Osteoblast (primary cell): ENCODE results near the gene KIF23. TPM values are rescaled to one million over a fixed set of nuclear protein-coding genes. Genes with fewer than 3 reads are reported as not detected.

Experiments
- DNase-seq: peaks from one replicate; pipeline ENCODE4 v3.0.0; 2011; ENCODE audit warnings: low spot score, mixed read lengths; ENCODE audit not compliant: insufficient read length; ENCODE audit errors: missing footprints
- H2AFZ ChIP-seq: 2 replicates; pipeline ENCODE4 v1.6.0; 2011; ENCODE audit warnings: mild to moderate bottlenecking, low read length
- H3K27ac ChIP-seq: 2 replicates; pipeline ENCODE4 v1.5.1; 2011; ENCODE audit warnings: mild to moderate bottlenecking, low read depth, low read length, moderate library complexity
- H3K27me3 ChIP-seq: 2 replicates; pipeline ENCODE4 v1.6.0; 2012; ENCODE audit warnings: mild to moderate bottlenecking, control low read depth, inconsistent platforms, low read length, moderate library complexity; ENCODE audit not compliant: insufficient read depth
- H3K36me3 ChIP-seq: 2 replicates; pipeline ENCODE4 v1.5.1; 2011; ENCODE audit warnings: mild to moderate bottlenecking, low read length, control low read depth, moderate library complexity; ENCODE audit not compliant: insufficient read depth
- H3K4me1 ChIP-seq: 2 replicates; pipeline ENCODE4 v1.5.1; 2011; ENCODE audit warnings: mild to moderate bottlenecking, low read length, control low read depth, moderate library complexity; ENCODE audit not compliant: insufficient read depth
- H3K4me2 ChIP-seq: 2 replicates; pipeline ENCODE4 v1.6.0; 2011; ENCODE audit warnings: mild to moderate bottlenecking, low read length; ENCODE audit not compliant: insufficient read depth
- H3K4me3 ChIP-seq: fragments of 200-600 bp; sonication (generic); 3 replicates; pipeline ENCODE4 v1.5.1; 2012; ENCODE audit warnings: mild to moderate bottlenecking, low read length, inconsistent platforms; ENCODE audit not compliant: insufficient read depth
- H3K79me2 ChIP-seq: 2 replicates; pipeline ENCODE4 v1.6.0; 2012; ENCODE audit warnings: mild to moderate bottlenecking, low read length, control low read depth, inconsistent platforms; ENCODE audit not compliant: insufficient read depth
- H3K9me3 ChIP-seq: 2 replicates; pipeline ENCODE4 v1.5.1; 2011; ENCODE audit warnings: low read depth, low read length, control low read depth
- H4K20me1 ChIP-seq: 2 replicates; pipeline ENCODE4 v1.6.0; 2012; ENCODE audit warnings: mild to moderate bottlenecking, low read length, control low read depth; ENCODE audit not compliant: insufficient read depth
- total RNA-seq: library from RNA; depleted of rRNA; stranded (reverse); fragments of >200 nt; gene quantifications from 2 replicates; pipeline ENCODE4 v1.2.3, GENCODE V29; 2012
- TF ChIP-seq, protein P1 (sequence below): IDR thresholded peaks from 2 replicates; pipeline ENCODE4 v1.5.1; 2011; ENCODE audit warnings: mild to moderate bottlenecking, low read depth, low read length, moderate library complexity; ENCODE audit errors: extremely low read depth

KIF23 gene
- total RNA-seq, 1 donor, result 8.3 TPM

GRCh38 chr15:69459066-69459465, 44.9 kb downstream of the KIF23 start:
- H3K9me3 ChIP-seq, result no peaks in the 10 kb centered on the region
- peaks cover 35% of the 10 kb centered on the region for H4K20me1 ChIP-seq
- no peak for DNase-seq
- no peak overlapping the region for H2AFZ ChIP-seq
- H3K4me3 ChIP-seq, result no peak overlapping the region
- peaks cover 28% of the 10 kb centered on the region for H3K4me1 ChIP-seq
- peaks cover 37% of the 10 kb centered on the region for H3K36me3 ChIP-seq
- H3K27ac ChIP-seq, result no peak overlapping the region
- peaks cover 28% of the 10 kb centered on the region for H3K79me2 ChIP-seq
- no peaks in the 10 kb centered on the region for H3K27me3 ChIP-seq
- TF ChIP-seq, protein P1, sequence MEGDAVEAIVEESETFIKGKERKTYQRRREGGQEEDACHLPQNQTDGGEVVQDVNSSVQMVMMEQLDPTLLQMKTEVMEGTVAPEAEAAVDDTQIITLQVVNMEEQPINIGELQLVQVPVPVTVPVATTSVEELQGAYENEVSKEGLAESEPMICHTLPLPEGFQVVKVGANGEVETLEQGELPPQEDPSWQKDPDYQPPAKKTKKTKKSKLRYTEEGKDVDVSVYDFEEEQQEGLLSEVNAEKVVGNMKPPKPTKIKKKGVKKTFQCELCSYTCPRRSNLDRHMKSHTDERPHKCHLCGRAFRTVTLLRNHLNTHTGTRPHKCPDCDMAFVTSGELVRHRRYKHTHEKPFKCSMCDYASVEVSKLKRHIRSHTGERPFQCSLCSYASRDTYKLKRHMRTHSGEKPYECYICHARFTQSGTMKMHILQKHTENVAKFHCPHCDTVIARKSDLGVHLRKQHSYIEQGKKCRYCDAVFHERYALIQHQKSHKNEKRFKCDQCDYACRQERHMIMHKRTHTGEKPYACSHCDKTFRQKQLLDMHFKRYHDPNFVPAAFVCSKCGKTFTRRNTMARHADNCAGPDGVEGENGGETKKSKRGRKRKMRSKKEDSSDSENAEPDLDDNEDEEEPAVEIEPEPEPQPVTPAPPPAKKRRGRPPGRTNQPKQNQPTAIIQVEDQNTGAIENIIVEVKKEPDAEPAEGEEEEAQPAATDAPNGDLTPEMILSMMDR, result no peak
- H3K4me2 ChIP-seq, result no peak overlapping the region

DNA sequence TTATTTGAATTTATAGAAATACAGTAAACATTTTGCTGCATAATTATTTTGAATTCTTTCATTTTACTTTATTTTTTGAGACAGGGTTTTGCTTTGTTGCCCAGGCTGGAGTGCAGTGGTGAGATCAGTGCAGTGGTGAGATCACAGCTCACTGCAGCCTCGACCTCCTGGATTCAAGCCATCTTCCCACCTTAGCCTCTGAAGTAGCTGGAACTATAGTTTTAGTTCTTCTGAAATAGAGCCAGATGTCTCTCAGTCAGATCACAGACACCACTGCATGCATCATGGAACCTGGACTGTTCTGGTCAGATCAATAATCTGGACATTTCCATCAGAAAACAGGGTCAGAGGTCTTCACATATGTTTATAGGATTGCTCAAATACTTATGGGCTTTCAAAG, 46.3 kb downstream of the KIF23 start:
- peaks cover 22% of the 10 kb centered on the region for H3K36me3 ChIP-seq

GRCh38 chr15:69462030-69462492, 47.9 kb downstream of the KIF23 start:
- Histone ChIP-seq H4K20me1 (peaks cover 7% of the 10 kb centered on the region), H3K27ac (no peak overlapping the region), H3K27me3 (no peaks in the 10 kb centered on the region), H2AFZ (peak overlapping the region; percentile 93), H3K4me3 (peak overlapping the region; percentile 72), H3K4me2 (peak overlapping the region; percentile 81), H3K79me2 (peaks cover 4% of the 10 kb centered on the region), H3K4me1 (peaks cover 16% of the 10 kb centered on the region), H3K36me3 (peaks cover 7% of the 10 kb centered on the region), H3K9me3 (no peaks in the 10 kb centered on the region)
- TF ChIP-seq, protein P1, result no peak
- no peak for DNase-seq

More for the DNA sequence above, 46.3 kb downstream of the KIF23 start:
- Histone ChIP-seq H4K20me1 (peaks cover 21% of the 10 kb centered on the region), H3K4me1 (peaks cover 17% of the 10 kb centered on the region), H3K9me3 (no peaks in the 10 kb centered on the region), H3K27me3 (no peaks in the 10 kb centered on the region), H3K79me2 (peaks cover 13% of the 10 kb centered on the region), H2AFZ (no peak overlapping the region), H3K27ac (no peak overlapping the region), H3K4me3 (no peak overlapping the region), H3K4me2 (no peak overlapping the region)
- TF ChIP-seq, protein P1, result no peak
- no peak for DNase-seq

GRCh38 chr15:69462493-69463181, 48.5 kb downstream of the KIF23 start:
- TF ChIP-seq, protein P1, result peak; percentile 94
- no peaks in the 10 kb centered on the region for H3K9me3 ChIP-seq
- peak overlapping the region; percentile 81 for H3K4me2 ChIP-seq
- peaks cover 2% of the 10 kb centered on the region for H3K36me3 ChIP-seq
- peaks cover 16% of the 10 kb centered on the region for H3K4me1 ChIP-seq
- peak; percentile 99 for DNase-seq
- peaks cover 2% of the 10 kb centered on the region for H4K20me1 ChIP-seq
- H3K4me3 ChIP-seq, result peak overlapping the region; percentile 72
- peak overlapping the region; percentile 90 for H3K27ac ChIP-seq
- no peaks in the 10 kb centered on the region for H3K27me3 ChIP-seq
- H2AFZ ChIP-seq, result peak overlapping the region; percentile 93
- H3K79me2 ChIP-seq, result peaks cover 4% of the 10 kb centered on the region
